WTC11 (cell line): ENCODE data around the gene CD109. TPM values are rescaled to one million over a fixed set of nuclear protein-coding genes. Genes with fewer than 3 reads are reported as not detected.

Experiments
- ATAC-seq: fragments of 200-7000 bp; cut with Tn5 transposase; 2 replicates; pipeline ENCODE4 v1.10.0; 2021; ENCODE audit warnings: mild to moderate bottlenecking, moderate library complexity
- CTCF ChIA-PET: fragments of 300-600 bp; sonication (Branson Sonifier 250); formaldehyde crosslinking; loops from one replicate; lab custom pipeline; 2021; ENCODE audit warnings: antibody characterized with exemption; lab: Charles Lee
- POLR2A ChIA-PET: fragments of 350-600 bp; sonication (Branson Sonifier 250); formaldehyde crosslinking; loops from one replicate; lab custom pipeline; 2021; ENCODE audit warnings: antibody characterized with exemption; lab: Charles Lee
- DNase-seq: peaks from one replicate; pipeline ENCODE4 v3.0.0; 2021; ENCODE audit warnings: low spot score
- H3K27ac Mint-ChIP-seq: 2 replicates; pipeline ENCODE4 v1.8.0; 2021; ENCODE audit warnings: mixed read lengths
- H3K27me3 Mint-ChIP-seq: 2 replicates; pipeline ENCODE4 v1.8.0; 2021; ENCODE audit warnings: low read depth, mild to moderate bottlenecking, moderate library complexity, mixed read lengths
- H3K36me3 Mint-ChIP-seq: 2 replicates; pipeline ENCODE4 v1.8.0; 2021; ENCODE audit warnings: mixed read lengths
- H3K4me1 Mint-ChIP-seq: 2 replicates; pipeline ENCODE4 v1.8.0; 2022; ENCODE audit warnings: mixed read lengths
- H3K4me3 Mint-ChIP-seq: 2 replicates; pipeline ENCODE4 v1.8.0; 2021; ENCODE audit warnings: mild to moderate bottlenecking, moderate library complexity, mixed read lengths
- H3K9me3 Mint-ChIP-seq: 2 replicates; pipeline ENCODE4 v1.8.0; 2021; ENCODE audit warnings: mixed read lengths
- ATF2 ChIP-seq: sonication (generic); formaldehyde crosslinking; IDR thresholded peaks from 2 replicates; pipeline ENCODE4 v1.8.1; 2022; ENCODE audit warnings: low read depth, missing genetic modification reagents, borderline replicate concordance
- ATF3 ChIP-seq: sonication (generic); formaldehyde crosslinking; conservative IDR thresholded peaks from 2 replicates; pipeline ENCODE4 v1.8.1; 2022; ENCODE audit warnings: mild to moderate bottlenecking, missing genetic modification reagents
- CREM ChIP-seq: sonication (generic); formaldehyde crosslinking; IDR thresholded peaks from 2 replicates; pipeline ENCODE4 v1.8.1; 2022; ENCODE audit warnings: mild to moderate bottlenecking, missing genetic modification reagents, moderate library complexity
- FOXJ3 ChIP-seq: sonication (generic); formaldehyde crosslinking; IDR thresholded peaks from 2 replicates; pipeline ENCODE4 v1.9.0; 2021; ENCODE audit warnings: missing genetic modification reagents, mild to moderate bottlenecking, borderline replicate concordance
- FOXP4 ChIP-seq: sonication (generic); formaldehyde crosslinking; IDR thresholded peaks from 2 replicates; pipeline ENCODE4 v1.8.0; 2022; ENCODE audit warnings: mild to moderate bottlenecking, missing genetic modification reagents
- GTF2I ChIP-seq: fragments of 250-450 bp; sonication (Bioruptor Pico); conservative IDR thresholded peaks from 2 replicates; pipeline ENCODE4 v1.4.0; 2021; ENCODE audit warnings: mild to moderate bottlenecking
- KAT7 ChIP-seq: sonication (generic); formaldehyde crosslinking; IDR thresholded peaks from 2 replicates; pipeline ENCODE4 v1.8.1; 2023; ENCODE audit warnings: missing genetic modification reagents, mild to moderate bottlenecking, borderline replicate concordance
- NR3C1 ChIP-seq: sonication (generic); formaldehyde crosslinking; conservative IDR thresholded peaks from 2 replicates; pipeline ENCODE4 v1.8.1; 2023; ENCODE audit warnings: low read depth, mild to moderate bottlenecking, missing genetic modification reagents
- PRDM15 ChIP-seq: sonication (generic); formaldehyde crosslinking; IDR thresholded peaks from 2 replicates; pipeline ENCODE4 v1.8.0; 2022; ENCODE audit warnings: missing genetic modification reagents
- SMAD3 ChIP-seq: sonication (generic); formaldehyde crosslinking; IDR thresholded peaks from 2 replicates; pipeline ENCODE4 v1.8.0; 2022; ENCODE audit warnings: missing genetic modification reagents, mild to moderate bottlenecking, borderline replicate concordance
- STAT6 ChIP-seq: sonication (generic); formaldehyde crosslinking; conservative IDR thresholded peaks from 2 replicates; pipeline ENCODE4 v1.8.1; 2023; ENCODE audit warnings: mild to moderate bottlenecking, low read depth, missing genetic modification reagents, moderate library complexity
- TP53 ChIP-seq: sonication (generic); formaldehyde crosslinking; IDR thresholded peaks from 2 replicates; pipeline ENCODE4 v1.8.1; 2023; ENCODE audit warnings: mild to moderate bottlenecking, missing genetic modification reagents
- ZNF138 ChIP-seq: sonication (generic); formaldehyde crosslinking; conservative IDR thresholded peaks from 2 replicates; pipeline ENCODE4 v1.8.1; 2022; ENCODE audit warnings: mild to moderate bottlenecking, moderate library complexity, missing genetic modification reagents
- ZNF219 ChIP-seq: sonication (generic); formaldehyde crosslinking; IDR thresholded peaks from 2 replicates; pipeline ENCODE4 v1.8.0; 2023; ENCODE audit warnings: missing genetic modification reagents, mild to moderate bottlenecking, borderline replicate concordance
- ZNF232 ChIP-seq: sonication (generic); formaldehyde crosslinking; IDR thresholded peaks from 2 replicates; pipeline ENCODE4 v1.8.0; 2022; ENCODE audit warnings: mild to moderate bottlenecking, missing genetic modification reagents
- ZNF396 ChIP-seq: fragments of 250-450 bp; sonication (Bioruptor Pico); IDR thresholded peaks from 2 replicates; pipeline ENCODE4 v1.8.0; 2021; ENCODE audit warnings: mild to moderate bottlenecking, moderate library complexity, borderline replicate concordance
- ZNF423 ChIP-seq: fragments of 250-450 bp; sonication (Bioruptor Pico); IDR thresholded peaks from 2 replicates; pipeline ENCODE4 v2.1.2; 2022; ENCODE audit warnings: mild to moderate bottlenecking, moderate library complexity
- ZNF532 ChIP-seq: fragments of 250-450 bp; sonication (Bioruptor Pico); IDR thresholded peaks from 2 replicates; pipeline ENCODE4 v1.9.0; 2021; ENCODE audit warnings: mild to moderate bottlenecking, borderline replicate concordance
- total RNA-seq: library from RNA; stranded (reverse); gene quantifications from 3 replicates; pipeline ENCODE4 v1.2.3, GENCODE V29; 2021

Gene CD109
- total RNA-seq, 1 experiment from 2014 or later: 4.5 TPM

GRCh38 chr6:73703466-73703865 is 7.5 kb downstream of the CD109 start:
- no peaks in the 10 kb centered on the region for H3K27me3 Mint-ChIP-seq
- ChIA-PET CTCF (no interaction called here), POLR2A (interaction anchor here (0.7 kb wide), 1 partner anchor 1298 kb away, joined by 8 read pairs; no protein-coding TSS in a partner anchor)
- H3K4me3 Mint-ChIP-seq: no peak overlapping the region
- H3K4me1 Mint-ChIP-seq: peaks cover 4% of the 10 kb centered on the region
- H3K36me3 Mint-ChIP-seq: no peaks in the 10 kb centered on the region
- no peak overlapping the region for H3K27ac Mint-ChIP-seq
- H3K9me3 Mint-ChIP-seq: no peaks in the 10 kb centered on the region
- no peak for DNase-seq
- no peak for TF ChIP-seq CREM (CRISPR knock-in tag)
- TF ChIP-seq STAT6 (CRISPR knock-in tag): no peak
- no peak for TF ChIP-seq TP53
- no peak for TF ChIP-seq ZNF396
- TF ChIP-seq ZNF423 (CRISPR knock-in tag): no peak
- no peak for ATAC-seq

GRCh38 chr6:73704260-73704659 is 8.3 kb downstream of the CD109 start:
- ChIA-PET POLR2A (no interaction called here), CTCF (no interaction called here)
- Mint-ChIP-seq H3K4me1 (peaks cover 4% of the 10 kb centered on the region), H3K36me3 (no peaks in the 10 kb centered on the region), H3K4me3 (no peak overlapping the region), H3K27ac (no peak overlapping the region), H3K9me3 (no peaks in the 10 kb centered on the region), H3K27me3 (no peaks in the 10 kb centered on the region)
- TF ChIP-seq ATF3: no peak
- TF ChIP-seq FOXJ3 (CRISPR knock-in tag): no peak
- no peak for TF ChIP-seq FOXP4 (CRISPR knock-in tag)
- TF ChIP-seq ZNF232 (CRISPR knock-in tag): no peak
- ATAC-seq (no peak), DNase-seq (no peak)

- ChIA-PET CTCF (interaction anchor here (0.9 to 1.0 kb wide), 2 partner anchors 9 to 28 kb away, joined by 3 read pairs; no protein-coding TSS in a partner anchor), POLR2A (no interaction called here)
- no peaks in the 10 kb centered on the region for H3K9me3 Mint-ChIP-seq
- H3K36me3 Mint-ChIP-seq: no peaks in the 10 kb centered on the region
- no peaks in the 10 kb centered on the region for H3K27me3 Mint-ChIP-seq
- no peak overlapping the region for H3K4me3 Mint-ChIP-seq
- H3K27ac Mint-ChIP-seq: no peak overlapping the region
- DNase-seq (no peak), ATAC-seq (no peak)
- no peaks in the 10 kb centered on the region for H3K4me1 Mint-ChIP-seq
- TF ChIP-seq PRDM15 (no peak), KAT7 (CRISPR knock-in tag) (no peak), SMAD3 (CRISPR knock-in tag) (no peak), GTF2I (CRISPR knock-in tag) (no peak), ZNF138 (no peak), CREM (CRISPR knock-in tag) (no peak), NR3C1 (CRISPR knock-in tag) (no peak), ATF2 (CRISPR knock-in tag) (no peak), ZNF532 (no peak), FOXJ3 (CRISPR knock-in tag) (no peak), ZNF219 (no peak)
Observed at GRCh38 chr6:73704798-73705197, 8.8 kb downstream of the CD109 start.
